ENCODE results near the gene BNC1.
"Not testable (repeated sequence)": the region's sequence is repeated elsewhere in the genome, so short reads cannot be mapped to it uniquely, and the experiment has no call there.

The BNC1 gene

DNA sequence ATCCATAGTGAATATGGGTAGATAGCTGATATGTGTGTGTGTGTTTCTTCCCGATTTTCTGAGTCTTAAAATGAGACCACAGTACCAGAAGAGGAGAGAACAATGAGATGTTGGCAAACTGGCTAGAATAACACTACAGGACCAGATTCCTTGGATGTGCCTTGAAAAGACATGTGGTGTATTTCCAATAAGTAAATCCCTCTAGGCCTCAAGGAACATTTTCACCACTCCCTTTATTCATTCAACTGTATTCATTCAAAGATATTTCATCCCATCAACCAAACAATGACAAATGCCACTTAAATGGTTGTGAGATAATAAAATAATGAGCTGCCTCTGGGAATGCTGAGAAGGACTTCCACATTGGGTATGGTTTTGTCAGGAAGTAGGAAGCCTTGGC is 8.7 kb upstream of the BNC1 start:
- DNase-seq (ENCODE audit: low read depth in 4 of 4, low spot score in 1 of 4) = no peak

DNA sequence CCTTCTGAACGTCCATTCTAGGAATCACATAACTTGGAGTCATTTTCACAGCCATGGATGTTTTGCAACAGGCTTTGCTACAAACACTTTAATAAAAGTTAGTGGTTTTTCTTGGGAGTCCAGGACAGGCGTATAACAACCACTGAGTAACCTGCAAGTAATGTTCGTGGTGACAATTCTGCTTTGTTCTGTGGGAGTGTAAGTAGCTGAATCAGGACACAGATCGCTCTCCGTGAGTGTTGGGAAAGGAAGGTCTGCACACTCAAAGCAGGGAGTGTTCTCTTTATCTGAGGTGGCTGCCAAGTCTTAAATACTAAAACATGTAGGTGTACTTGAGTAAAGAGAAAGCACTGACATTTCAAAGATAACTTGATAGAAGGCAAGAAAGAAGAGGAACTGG is 7.9 kb upstream of the BNC1 start:
- no peak for DNase-seq (ENCODE audit: low read depth in 4 of 4, low spot score in 1 of 4)

DNA sequence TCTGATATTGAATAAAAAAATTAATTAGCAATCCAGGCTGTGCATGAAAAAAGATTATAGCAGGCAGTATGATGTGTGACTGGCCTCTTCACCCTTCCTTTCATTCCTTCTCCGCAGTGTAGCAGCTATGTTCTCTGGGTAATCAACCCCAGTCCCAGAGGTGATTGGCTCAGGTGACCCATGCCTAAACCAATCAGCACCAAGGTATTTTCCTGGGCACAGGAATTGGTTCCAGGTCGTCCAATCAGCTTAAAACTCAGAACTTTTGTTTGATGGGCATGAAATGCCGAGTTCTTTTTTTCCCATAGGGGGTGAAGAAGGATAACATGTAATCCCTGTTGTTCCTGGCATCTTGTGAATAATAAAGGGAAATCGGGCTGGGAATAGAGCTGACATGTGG is 5.8 kb upstream of the BNC1 start:
- no peak for DNase-seq (ENCODE audit: low read depth in 4 of 4, low spot score in 1 of 4)

DNA sequence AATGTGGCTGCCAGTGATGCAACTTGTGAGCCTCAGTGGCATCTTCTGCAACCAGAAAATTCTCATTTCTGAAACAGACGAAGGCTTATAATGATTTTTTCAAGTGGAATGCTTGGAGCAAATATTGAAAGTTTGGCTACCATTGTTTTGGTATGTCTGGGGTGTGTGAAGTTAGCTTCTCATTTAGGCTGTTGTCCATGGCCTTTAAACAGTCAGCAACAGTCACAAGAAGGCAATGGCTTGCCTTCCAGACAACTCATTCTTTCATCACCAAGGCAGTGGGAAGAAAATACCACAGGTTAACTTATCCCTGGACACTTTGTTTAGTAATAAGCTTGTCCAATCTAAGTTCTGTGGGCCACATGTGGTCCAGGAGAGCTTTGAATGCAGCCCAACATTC is 4.7 kb upstream of the BNC1 start:
- no peak for DNase-seq (ENCODE audit: low read depth in 4 of 4, low spot score in 1 of 4)

DNA sequence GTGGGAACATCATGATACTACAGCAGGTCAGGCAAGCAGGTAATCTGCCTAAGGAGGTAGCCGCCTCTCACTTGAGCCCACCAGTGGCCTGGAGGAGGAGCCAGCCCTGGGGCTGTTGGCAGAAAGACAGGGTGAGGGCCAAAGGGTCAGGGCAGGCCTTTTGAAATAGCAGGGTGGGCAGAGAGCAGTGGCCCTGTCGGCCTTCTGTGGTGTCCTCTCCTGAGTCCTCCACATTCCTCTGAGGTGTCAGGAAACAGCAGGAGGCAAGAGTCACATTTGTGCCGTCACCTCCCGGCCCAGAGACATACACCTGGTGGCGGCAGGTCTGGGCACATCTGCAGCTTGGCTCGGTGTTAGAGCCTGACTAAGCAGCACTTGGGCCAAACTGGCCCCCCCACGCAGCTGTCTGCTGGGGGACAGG is 3.9 kb upstream of the BNC1 start:
- DNase-seq (ENCODE audit: low read depth in 4 of 4, low spot score in 1 of 4) = no peak

DNA sequence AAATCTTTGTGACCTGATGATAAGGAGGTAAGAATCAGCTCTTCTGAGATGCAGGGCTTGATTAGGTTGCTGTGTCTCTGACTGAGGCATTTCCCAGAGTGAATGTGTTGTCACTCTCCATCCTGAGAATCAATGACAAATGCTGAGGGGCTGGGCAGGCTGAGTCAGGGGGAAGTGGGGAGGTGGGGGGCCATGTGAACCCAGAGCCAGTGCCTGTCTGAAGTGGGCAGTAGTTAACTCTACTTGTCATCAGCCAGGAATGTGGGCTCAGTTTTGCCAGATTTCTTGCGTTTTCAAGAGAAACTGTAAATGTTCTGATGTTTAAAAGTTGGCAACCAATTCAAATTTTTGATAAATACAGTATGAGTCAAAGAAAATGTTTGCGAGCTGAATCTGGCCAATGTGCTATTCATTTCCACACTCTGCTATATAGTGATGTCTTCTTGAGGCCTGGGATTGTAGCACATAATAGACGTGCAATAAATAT is 3.1 kb upstream of the BNC1 start:
- no peak for DNase-seq (ENCODE audit: low read depth in 4 of 4, low spot score in 1 of 4)

DNA sequence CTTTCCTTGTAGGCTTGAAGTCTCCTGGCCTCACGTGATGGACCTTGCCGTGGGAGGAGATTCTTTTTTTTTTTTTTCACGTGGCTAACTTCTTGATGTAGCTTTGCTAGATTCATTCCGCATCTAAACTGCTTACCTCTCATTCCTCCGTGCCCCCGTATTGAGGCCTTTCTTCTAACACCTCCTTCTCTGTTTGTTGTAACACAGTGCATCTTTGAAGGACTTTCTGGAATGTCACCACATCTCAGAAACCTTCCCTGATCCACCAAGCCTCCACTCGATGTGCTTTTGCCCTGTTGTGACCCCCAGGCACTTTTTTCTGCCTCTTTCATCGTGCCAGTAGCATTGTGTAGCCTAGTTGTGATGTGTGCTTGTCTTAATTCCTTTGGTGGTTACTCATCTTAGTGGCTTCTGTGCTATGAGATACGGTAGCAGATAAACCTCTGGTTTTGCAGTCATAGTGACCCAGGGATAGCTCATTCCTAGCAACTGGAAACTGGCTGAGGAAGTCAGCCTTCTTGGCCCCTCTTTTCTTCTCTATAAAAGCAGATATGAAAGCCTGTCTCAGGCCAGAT is 1.6 kb upstream of the BNC1 start:
- no peak for DNase-seq (ENCODE audit: low read depth in 4 of 4, low spot score in 1 of 4)

DNA sequence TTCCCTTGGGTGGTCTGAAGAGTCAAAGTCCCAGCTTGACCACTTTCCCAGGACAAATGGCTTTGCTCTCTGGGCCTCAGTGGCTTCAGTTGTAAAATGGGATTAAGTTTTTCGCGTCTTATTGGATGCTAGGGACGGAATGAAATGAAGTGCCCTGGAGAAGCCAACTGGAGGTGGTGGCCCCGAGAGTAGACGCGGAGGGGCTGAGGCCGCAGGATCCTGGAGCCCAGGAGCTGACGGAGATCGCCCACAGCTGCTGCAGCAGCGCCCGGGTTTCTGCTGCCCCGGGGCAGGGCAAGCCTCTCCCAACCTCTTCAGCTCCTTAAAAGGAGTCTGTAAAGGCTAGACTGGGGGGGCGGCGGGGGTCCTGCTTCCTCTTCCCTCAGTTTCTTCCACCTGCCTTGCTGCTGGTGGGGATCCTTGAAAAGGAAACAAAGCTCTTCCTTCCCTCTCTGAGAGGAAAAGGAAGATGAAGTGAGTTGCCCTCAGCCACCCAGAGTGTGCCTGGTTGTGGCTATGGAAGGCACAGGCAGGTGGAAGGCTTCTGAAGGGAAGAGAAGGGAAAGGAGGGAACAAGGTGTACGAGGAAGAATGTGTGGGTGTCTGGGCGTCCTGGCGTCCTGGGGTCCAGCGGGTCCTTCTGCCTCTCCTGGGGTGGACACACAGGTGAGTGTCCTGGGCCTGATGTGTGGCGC is 967 bp upstream of the BNC1 start:
- DNase-seq (ENCODE audit: low read depth in 4 of 4, low spot score in 1 of 4) = no peak

DNA sequence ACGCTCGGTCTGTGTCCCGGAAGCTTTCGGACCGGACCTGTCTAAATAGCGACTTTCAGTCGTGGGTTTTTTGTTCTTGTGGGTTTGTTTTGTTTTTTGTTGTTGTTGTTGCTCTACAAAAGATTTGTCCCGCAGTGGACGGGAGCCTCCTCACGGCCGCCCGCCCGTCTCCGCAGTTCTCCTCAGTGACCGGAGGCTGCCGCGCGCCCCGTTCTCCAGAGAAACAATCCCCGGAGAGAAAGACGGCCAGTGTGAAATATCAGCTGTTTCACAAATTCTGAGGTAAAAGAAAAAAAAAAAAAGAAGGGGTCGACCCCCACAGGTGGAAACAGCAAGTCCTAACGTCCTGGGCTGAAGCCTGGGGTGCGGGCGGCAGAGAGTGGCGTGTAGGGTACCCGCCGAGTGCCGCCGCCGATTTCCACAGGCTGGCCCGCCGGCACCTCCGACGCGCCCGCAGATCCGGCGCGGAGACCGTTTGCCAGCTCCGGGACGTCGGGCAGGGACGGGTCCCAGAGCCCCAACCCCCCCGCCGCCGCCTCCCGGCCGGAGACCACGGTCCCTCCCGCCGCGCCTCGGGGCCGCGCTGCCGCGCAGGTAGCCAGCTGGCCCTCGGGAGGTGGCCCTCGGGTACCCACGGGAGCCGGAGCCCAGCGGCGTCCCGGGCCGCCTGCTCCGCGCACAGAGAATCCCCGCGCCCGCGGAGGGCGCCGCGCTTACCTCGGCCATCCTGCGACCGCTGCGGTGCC is 478 bp downstream of the BNC1 start:
- no peak for DNase-seq (ENCODE audit: low read depth in 4 of 4, low spot score in 1 of 4)

DNA sequence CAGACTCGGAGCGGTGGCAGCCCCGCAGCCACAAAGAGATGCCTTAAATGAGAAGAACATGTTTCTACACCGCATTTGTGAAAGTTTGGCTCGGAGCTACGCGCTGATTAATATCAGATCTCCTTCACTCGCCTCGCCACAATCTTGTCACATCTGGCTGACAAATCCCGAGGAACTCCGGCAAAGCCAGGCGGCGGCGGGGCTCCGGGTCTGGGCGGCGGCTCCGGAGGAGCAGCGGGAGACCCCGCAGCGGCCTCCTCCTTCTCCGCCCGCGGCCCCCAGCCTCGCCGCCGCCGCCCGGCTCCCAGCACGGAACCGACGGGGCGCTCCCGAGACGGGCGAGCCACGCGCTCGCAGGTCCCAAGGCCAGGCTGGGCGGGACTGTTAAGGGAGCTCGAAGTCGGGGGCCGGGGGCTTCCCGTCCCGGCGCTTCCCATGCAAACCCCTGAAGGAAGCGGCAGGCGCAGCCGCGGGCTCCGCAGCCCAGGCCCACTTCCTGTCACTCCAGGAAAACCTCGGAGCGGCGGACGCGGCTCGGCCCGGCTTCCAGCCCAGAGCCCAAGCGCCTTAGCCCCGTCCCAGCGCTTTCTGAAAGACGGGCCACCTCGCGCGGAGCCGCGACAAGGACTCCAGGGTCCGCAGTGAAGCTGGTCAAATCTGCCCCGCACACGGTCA is 1.2 kb downstream of the BNC1 start:
- DNase-seq (ENCODE audit: low read depth in 4 of 4, low spot score in 1 of 4) = no peak

DNA sequence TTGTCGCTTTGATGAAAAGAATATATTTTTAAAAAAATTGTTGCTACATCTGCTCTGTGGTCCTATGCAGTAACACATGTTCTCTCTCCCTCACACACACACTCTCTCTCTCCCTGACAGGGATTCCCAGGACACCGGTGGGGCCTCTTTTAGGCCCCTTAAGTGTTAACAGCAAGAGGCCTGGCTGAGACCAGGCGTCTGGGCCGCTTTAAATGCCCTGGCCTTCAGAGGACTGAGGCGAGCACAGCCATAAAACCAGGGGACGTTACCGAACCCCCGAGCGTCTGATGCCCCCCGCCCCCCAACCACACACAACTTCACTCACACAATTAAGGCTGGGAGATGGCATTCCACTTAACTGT is 1.7 kb downstream of the BNC1 start:
- no peak for DNase-seq (ENCODE audit: low read depth in 4 of 4, low spot score in 1 of 4)

DNA sequence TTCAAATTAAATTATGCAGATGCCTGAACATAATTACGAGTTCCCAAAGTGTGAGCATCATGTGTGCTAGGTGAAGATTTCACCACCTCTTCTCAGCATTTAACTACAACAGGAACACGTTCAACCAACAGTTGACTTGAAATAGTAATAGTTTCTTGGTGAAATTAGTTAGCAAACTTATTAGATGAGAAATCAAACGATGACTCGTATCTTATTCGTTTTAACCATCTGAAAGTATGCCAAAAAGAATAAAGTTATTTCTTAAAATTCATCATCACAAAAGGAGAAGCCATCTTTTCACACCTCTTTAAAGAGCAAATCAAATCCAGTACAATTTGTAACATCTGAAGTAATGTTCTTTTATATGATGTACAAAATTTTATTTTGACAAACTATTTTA is 2.3 kb downstream of the BNC1 start:
- no peak for DNase-seq (ENCODE audit: low read depth in 4 of 4, low spot score in 1 of 4)

DNA sequence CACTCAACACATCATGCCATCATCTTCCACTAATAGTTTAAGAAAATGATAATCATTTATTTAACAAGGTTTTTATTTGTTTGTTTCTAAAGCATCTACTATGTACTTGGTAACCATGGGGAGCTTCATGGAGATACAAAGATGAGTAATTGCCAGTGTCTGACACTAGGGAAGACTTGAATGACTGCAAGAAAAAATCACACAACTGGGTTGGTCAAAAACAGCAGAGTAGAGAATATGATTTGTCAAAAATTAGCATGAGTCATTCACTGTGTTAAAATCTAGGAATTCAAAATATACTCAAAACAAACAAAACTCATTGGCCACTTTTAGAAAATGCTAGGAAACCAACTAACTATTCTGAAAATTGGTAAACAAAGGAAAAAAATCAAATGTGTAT is 6.3 kb downstream of the BNC1 start:
- DNase-seq (ENCODE audit: low read depth in 4 of 4, low spot score in 1 of 4) = no peak

DNA sequence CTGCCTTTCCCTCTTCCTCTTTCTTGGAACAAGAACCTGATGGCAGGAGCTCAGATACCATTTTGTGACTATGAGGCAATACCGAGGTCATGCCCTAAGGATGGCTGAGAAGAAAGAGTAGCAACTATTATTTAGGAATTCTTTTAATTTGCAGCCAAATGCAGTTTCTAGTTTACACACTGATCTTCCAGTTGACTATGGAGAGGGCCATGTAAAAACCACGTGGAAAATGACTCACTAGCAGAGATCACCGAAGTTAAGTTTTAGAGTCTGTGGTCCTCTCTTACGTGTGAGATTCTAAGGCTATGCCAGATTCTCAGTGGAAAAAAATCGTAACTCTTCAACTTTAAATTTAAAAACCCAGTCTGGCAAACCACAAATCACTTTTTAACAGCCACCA is 7.8 kb downstream of the BNC1 start:
- DNase-seq (ENCODE audit: low read depth in 4 of 4, low spot score in 1 of 4) = no peak

DNA sequence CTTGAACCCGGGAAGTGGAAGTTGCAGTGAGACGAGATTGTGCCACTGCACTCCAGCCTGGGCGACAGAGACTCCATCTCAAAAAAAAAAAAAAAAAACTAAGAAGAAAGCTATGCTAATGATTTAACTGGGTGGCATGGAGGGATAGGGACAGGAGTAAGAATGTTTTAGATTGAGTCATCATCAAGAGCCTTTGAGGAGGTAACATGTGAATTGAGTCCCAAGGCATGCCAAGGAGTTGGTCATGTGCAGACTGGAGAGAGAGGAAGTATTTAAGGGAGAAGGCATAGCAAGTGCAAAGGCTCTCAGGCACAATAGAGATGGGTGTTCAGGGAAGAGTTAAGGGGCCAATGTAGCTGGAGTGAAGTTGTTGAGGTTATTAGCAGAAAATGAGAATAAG is 9.1 kb downstream of the BNC1 start:
- DNase-seq (ENCODE audit: low read depth in 4 of 4, low spot score in 1 of 4) = no peak

DNA sequence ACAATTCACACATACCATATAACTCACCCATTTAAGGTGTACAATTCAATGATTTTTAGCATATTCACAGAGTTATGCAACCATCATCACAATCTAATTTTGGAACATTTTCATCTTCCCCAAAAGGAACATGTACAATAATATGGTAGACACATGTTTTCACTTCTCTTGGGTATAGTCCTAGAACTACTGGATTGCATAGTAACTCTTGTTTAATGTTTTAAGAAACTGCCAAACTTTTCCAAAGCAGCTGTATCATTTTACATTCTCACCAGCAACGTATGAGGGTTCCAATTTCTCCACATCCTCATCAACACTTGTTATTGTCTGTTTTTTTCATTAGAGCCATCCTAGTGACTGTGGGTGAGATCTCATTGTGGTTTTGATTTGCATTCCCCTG is 14.3 kb downstream of the BNC1 start:
- DNase-seq (ENCODE audit: low read depth in 4 of 4, low spot score in 1 of 4) = no peak

DNA sequence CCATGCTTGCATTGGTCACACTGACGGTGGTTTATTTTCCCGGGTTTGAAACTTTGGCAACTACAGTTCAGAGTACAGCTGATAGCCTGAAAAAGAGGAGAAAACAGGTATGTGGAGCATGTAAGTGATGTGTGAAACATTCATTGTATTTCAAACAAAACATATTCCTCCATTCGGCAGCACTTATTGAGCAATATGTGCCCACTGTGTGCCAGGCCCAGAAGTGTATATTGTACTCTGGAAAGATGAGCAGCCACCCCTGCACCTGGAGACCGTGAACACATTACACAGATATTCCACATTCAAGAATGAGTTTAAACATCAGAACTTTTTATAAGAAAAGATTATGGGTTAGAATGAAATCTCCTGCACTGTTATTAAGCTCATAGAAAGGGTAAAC is 16.3 kb downstream of the BNC1 start:
- no peak for DNase-seq (ENCODE audit: low read depth in 4 of 4, low spot score in 1 of 4)

DNA sequence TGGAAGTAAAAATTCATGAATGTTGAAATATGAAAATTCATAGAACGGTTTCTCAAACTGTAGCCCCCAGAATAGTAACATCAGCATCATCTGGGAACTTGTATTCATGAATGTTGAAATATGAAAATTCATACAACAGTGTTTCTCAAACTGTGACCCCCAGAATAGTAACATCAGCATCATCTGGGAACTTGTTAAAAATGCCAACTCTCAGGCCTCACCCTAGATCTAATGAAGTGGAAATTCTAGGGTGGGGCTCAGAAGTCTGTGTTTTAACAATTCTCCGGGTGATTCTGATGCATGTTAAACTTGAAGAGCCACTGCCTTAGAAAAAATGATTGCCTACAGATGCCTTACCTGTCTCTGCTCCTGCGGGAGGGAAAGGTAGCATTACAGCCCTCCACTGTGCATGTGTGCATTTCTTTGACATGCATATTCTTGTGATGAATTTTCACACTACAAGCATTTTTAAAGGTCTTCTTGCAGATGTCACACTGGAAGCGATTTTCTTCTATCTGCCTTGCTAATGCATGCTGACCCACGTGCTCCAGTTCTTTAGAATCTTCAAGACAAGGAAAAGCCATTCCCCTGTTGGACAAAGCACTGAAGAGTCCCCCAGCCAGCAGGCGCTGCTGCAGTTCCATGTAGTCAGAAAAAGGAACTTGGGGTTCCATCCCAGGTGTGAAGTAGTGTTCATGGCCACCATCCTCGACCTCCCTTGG is 21.7 kb downstream of the BNC1 start:
- DNase-seq (ENCODE audit: low read depth in 4 of 4, low spot score in 1 of 4) = no peak

DNA sequence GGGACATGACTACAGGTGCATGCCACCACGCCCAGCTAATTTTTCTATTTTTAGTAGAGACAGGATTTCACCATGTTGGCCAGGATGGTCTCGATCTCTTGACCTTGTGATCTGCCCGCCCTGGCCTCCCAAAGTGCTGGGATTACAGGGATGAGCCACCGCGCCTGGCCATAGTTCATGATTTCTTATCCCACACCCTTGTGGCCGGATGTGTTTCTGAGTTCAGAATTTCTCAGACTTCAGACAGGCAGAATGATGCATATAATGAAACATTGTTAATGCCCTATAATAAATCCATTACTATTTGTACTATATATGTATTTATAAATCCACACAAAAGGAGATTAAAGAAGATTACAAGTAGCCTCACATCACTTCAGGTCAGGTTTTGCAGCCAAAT is 22.3 kb downstream of the BNC1 start:
- not testable (repeated sequence) for DNase-seq (ENCODE audit: low read depth in 4 of 4, low spot score in 1 of 4)

DNA sequence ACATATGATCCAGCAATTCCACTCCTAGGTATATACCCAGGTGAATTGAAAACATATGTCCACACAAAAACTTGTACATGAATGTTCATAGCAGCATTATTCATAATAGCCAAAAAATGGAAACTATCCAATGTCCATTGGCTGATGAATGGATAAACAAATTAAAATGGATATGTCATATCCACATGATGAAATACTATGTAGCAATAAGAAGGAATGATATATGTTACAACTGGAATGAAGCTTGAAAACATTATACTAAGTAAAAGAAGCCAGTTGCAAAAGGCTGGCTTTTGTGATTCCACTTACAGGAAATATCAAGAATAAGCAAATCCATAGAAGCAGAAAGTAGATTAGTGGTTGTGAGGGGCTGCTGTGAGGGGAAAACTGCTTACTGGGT is 33.7 kb downstream of the BNC1 start:
- no peak for DNase-seq (ENCODE audit: low read depth in 4 of 4, low spot score in 1 of 4)

DNA sequence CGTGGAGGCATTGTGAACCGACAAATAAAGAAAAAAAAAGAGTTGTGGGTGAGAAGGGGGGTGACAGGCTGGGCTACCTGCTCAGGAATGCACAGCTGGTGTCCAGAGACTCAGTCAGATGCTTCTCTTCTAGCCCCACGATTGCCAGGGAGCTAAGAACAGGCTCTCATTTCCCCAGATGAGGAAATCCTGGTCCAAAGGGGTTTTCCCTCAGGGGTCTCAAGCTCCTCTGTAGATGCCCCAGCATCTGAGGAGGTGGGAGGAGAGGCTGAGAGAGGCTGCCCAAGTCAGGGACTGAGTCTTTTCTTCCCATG is 35.5 kb downstream of the BNC1 start:
- DNase-seq (ENCODE audit: low read depth in 4 of 4, low spot score in 1 of 4) = no peak

Data from stimulated activated CD4-positive, alpha-beta T cell treated with anti-CD3 and anti-CD28 coated beads, Interleukin-1b, Interleukin-23, amount 100 ng/mL, for 24 hours (primary cell).